RPMI8226 (cell line): ENCODE results near the gene ARPC3.
"Not testable (repeated sequence)": the region's sequence is repeated elsewhere in the genome, so short reads cannot be mapped to it uniquely, and the experiment has no call there.

Experiments
- DNase-seq: peaks from one replicate; pipeline ENCODE4 v3.0.0-alpha.2; 2015

The ARPC3 gene

DNA sequence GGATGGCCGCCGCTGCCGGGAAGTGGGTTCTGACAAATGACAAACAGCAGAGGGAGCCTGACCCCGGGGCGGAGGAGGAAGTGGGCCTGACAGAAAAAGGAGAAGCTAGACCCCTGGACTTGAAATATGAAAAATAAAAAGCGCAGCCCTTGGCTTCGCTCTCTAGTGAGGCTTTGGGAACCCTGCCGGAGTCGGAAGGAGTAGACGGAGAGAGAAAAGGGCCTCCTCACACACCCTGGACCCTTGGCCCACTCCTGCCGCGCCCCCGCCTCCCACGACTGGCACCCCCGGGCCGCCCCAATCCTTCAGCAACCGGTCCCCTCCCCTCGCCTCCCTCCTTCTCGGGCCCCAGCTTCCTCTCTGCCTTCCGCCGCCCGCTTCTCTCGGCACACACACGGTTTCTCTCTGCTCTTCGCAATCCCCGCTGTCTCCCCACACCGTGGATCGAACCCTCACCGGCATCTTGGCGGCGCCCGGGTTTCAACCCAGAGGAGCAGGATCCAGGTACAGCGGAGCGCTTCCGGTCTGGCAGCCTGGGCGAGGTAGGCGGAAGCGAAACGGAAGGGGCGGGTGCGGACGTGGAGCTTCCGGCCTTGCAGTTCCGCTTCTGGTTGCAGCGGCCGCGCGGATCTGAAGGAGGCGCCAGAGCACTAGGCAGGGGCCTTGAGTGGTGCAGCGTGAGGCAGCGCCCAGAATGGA, at the start of gene ARPC3:
TSS of gene ARPC3 (minus strand) at position 539 of the 699 bp plus-strand sequence. CDS start at position 462, 77 bp downstream.
- peak; percentile 98 for DNase-seq

GRCh38 chr12:110498984-110499706, 49.0 kb upstream of the ARPC3 start:
- DNase-seq, result no peak

- DNase-seq, result no peak
Observed at GRCh38 chr12:110475426-110475825, 25.3 kb upstream of the ARPC3 start.

- DNase-seq, result peak; percentile 99
Observed at GRCh38 chr12:110468214-110469048, 18.3 kb upstream of the ARPC3 start, which contains the start of the genes FAM216A and GPN3. FAM216A (plus strand) TSS chr12:110468845; CDS start chr12:110468876, 31 bp downstream. GPN3 (minus strand) TSS chr12:110468257; CDS start chr12:110468203, 54 bp downstream.

GRCh38 chr12:110467847-110468213, 17.7 kb upstream of the ARPC3 start:
- no peak for DNase-seq

DNA sequence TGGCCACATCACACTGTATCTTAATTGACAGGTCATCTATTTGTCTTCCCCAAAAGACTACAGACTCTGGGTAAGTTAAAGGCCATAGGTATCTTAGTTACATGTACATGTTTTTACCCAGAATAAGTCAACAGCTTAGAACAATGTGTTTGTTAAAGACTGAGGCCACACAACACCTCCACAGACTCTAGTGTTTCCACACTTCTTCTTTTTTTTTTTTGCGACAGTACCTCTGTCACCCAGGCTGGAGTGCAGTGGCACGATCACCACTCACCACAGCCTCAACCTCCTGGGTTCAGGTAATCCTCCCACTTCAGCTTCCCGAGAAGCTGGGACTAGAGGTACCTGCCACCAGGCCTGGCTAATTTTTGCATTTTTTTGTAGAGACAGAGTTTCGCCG, 16.7 kb upstream of the ARPC3 start:
- no peak for DNase-seq

DNA sequence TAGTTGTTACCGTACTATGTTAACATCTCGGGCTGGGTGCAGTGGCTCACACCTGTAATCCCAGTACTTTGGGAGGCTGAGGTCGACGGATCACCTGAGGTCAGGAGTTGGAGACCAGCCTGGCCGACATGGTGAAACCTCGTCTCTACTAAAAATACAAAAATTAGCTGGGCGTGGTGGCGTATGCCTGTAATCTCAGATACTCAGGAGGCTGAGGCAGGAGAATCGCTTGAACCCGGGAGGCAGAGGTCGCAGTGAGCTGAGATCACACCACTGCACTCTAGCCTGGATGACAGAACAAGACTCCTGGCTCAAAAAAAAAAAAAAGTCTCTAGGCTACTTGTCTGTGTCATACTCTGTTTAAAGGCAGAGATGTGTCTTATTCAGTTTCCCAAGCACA, 15.6 kb upstream of the ARPC3 start:
- not testable (repeated sequence) for DNase-seq

GRCh38 chr12:110465024-110465423, 14.9 kb upstream of the ARPC3 start:
- no peak for DNase-seq

DNA sequence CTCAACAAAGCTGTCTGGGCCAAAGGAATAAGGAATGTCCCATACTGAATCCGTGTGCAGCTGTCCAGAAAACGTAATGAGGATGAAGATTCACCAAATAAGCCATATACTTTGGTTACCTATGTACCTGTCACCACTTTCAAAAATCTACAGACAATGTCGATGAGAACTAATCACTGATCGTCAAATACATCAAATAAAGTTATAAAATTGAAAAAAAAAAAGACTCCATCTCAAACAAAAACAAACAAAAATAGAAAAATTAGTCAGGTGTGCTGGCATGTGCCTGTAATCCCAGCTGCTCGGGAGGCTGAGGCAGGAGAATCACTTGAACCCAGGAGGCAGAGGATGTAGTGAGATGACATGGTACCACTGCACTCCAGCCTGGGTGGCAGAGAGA, 11.1 kb upstream of the ARPC3 start:
- not testable (repeated sequence) for DNase-seq

- no peak for DNase-seq
Observed at GRCh38 chr12:110458756-110459155, 8.6 kb upstream of the ARPC3 start.

DNA sequence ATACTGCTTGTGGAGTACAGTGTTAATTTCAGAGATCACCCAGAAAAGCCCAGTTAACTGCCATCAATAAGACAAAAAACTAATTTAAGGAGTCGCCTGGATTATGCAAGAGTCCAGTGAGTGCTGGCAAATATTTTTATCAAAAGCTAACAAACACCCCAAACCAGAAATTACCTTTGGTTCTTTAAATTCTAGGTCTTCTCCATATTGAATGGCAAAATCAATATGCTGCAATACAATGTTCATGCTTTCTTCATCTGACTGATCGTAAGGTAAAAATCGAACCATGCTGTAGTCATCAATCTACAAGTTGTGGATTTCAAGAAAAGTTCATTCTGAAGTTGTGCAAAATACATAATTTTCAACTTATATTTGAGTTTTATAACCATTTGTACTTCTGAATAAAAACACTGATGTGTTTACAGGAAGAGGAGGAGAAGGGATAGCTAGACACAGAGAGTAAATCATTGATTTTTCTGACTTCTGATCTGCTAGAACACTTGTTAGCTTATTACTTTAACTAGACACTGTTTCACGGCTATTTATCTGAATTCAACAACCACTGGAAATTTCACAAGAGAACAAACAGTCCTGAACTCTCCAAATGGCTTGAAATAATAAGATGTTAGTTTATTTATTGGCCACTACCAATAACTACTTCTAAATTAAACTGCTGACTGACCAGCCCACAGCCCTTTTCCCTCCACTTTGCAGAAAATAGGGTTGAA, 3.6 kb upstream of the ARPC3 start:
- no peak for DNase-seq

GRCh38 chr12:110451263-110451662, 1.1 kb upstream of the ARPC3 start:
- DNase-seq, result no peak

- no peak for DNase-seq
Observed at GRCh38 chr12:110444455-110444854, 5.7 kb downstream of the ARPC3 start.

DNA sequence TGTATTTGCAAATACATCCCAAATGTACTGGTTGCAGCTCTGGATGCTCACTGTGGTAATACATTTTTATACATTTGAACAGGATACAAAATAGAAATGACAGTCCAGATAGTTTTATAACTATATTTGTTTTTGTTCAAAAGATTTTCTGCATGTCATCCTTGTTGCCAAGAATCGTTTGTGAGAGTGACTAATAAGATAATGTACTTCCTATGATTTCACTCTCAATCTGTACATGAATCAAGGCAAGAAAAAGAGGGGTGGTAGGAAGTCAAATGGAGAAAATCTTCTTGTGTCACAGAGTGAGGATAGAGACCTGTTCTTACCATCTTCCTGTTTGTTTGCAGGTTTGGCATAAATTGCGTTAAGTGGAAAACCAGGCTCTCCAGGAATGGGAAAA, 13.9 kb downstream of the ARPC3 start:
- DNase-seq, result no peak

- DNase-seq, result no peak
Observed at GRCh38 chr12:110431957-110432587, 18.1 kb downstream of the ARPC3 start.

DNA sequence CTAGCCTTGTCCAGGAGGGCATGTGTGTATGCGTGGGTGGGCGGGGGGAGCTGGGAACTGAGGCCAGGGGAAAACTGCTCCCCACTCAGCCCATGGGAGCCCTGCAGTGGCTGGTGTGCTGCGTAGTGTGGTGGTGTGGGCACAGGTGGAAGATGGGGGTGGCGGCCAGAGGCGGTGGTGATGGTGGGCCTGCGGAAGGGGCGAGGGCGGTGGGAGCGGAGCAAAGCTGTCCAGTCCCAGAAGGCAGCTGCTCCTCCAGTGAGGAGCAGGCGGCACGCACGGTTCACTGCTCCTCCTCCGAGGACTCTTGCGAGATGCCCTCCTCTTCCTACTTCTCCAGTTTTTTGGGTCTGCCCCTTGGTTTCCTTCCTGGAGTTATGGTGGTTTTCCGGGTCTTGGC, 20.5 kb downstream of the ARPC3 start:
- not testable (repeated sequence) for DNase-seq

DNA sequence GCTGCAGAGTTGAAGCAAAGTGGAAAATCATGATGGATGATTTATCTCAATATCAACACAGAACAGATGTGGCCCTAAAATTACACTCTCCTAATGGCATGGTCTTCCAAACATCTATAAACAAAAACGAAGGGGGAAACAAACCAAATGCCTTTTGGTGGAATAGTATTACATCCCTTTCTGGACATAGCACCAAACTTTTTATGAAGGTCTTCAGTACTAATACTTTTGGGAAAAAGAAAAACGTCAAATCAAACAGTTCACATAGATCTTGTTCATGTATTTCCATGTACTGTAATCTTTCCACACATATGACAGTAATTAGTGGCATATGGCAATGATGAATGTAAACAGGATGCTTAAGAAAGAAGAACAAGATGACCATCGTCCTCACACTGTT, 23.7 kb downstream of the ARPC3 start:
- DNase-seq, result no peak

GRCh38 chr12:110424237-110424636, 25.9 kb downstream of the ARPC3 start:
- DNase-seq, result no peak

- DNase-seq, result no peak
Observed at GRCh38 chr12:110421701-110422100, 28.4 kb downstream of the ARPC3 start.

DNA sequence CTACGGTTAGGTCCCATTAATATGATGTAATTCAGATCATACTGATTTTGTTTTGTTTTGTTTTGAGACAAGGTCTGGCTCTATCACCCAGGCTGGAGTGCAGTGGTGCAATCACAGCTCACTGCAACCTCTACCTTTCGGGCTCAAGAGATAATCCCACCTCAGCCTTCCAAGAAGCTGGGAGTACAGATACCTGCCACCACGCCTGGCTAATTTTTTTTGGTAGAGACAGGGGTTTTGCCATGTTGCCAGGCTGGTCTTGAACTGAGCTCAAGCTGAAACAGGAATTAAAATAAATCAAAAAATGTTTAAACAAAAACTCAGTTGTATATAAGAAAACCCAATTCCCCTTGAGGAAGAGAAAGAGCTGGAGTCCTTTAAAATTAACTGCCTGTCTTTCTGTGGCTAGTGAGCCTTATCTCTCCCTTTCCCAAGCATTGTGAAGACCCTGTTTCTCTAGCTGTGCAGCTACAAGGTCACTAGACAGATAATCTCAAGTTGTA, 28.9 kb downstream of the ARPC3 start:
- DNase-seq, result no peak

DNA sequence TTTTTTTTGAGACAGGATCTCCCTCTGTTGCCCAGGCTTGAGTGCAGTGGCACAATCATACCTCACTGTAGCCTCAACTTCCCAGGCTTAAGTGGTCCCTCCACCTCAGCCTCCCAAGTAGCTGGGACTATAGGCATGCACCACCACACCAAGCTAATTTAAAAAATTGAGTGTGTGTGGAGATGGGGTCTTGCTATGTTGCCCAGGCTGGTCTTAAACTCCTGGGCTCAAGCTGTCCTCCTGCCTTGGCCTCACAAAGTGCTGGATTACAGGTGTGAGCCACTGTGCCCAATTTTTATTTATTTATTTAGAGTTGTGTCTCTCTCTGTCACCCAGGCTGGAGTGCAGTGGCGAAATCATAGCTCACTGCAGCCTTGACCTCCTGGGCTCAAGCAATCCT, 29.5 kb downstream of the ARPC3 start:
- not testable (repeated sequence) for DNase-seq

DNA sequence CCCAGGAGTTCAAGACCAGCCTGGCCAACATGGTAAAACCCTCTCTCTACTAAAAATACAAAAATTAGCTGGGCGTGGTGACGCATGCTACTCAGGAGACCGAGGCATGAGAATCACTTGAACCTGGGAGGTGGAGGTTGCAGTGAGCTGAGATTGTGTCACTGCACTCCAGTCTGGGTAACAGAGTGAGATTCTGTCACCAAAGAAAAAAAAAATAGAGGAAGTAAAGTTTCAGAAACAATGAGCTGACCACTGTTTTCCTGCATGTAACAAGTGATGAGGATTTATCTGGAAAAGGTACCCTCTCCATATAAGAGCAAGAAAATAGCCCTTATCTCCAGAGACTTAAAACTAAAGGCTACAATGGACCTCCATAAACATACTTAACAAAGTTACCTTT, 33.0 kb downstream of the ARPC3 start:
- DNase-seq, result not testable (repeated sequence)
